Measurements from ENCODE around the gene VEZF1. TPM values are rescaled to one million over a fixed set of nuclear protein-coding genes. Genes with fewer than 3 reads are reported as not detected.

Gene VEZF1
- total RNA-seq, 2 donors from 2014 or later = 68.4 to 75.5 TPM

DNA sequence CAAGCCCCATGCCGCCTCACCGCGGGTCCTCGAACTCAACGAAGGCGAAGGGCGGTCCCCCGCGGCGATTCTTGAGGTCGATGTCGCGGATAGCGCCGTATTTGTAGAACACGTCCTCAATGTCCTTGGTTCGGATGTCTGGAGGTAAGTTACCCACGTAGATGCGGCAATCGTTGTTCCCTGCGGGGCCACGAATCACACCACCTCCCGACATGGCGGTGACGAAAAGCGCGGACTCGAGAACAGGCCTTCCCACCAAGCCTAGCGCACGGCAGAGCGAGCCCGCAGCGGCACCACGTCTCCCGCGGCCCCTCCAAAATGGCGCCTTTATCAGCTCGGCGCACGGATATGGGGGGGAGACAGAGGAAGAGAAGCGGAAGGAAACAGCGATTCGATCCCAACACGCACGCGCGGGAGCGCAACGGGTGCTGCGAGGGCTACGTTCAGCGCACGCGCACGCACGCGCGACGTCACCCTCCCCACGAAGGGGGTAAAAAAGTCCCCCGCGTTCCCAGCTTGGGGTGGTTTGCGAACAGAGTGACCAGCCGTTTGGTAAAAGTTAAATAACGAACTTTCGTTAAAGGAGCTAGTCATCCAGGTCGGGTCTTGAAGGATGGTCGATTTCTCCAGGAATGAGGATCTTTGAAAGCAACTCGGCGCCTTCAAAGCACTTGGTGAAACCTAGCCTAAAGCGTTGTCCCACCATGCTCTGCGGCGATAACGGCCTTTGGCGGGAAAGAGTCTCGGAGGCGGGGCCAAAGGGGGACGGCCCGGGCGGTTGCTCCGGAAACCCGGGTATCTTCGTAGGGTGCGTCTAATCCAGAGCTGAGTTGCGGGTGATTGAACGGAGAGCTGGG, 19.1 kb upstream of the VEZF1 start, which contains the start of gene SRSF1:
Gene SRSF1 (minus strand): TSS at position 323 of the 857 bp plus-strand sequence. CDS start 109 bp downstream, at position 214.
- Histone ChIP-seq H3K36me3 (peaks cover 34% of the 10 kb centered on the region), H3K4me1 (ENCODE audit: control insufficient read depth in 1 of 2, low read depth in 2 of 2) (peaks cover 10 to 41% of the 10 kb centered on the region in 2 donors), H3K27me3 (replicated peaks; ENCODE audit: insufficient read depth) (no peaks in the 10 kb centered on the region), H3K27ac (peak within 1 kb of the TSS; percentile 96 to 100), H3K4me3 (peak within 1 kb of the TSS; percentile 92), H3K9me3 (no peaks in the 10 kb centered on the region)
- no peak for TF ChIP-seq CTCF (IDR thresholded peaks at IDR 0.05)
- peak; percentile 84 for DNase-seq (ENCODE audit: low spot score)
- peak; percentile 96 for ATAC-seq (ENCODE audit: insufficient number of reproducible peaks, low FRiP score, low read depth)

- peak; percentile 55 for DNase-seq (ENCODE audit: low spot score)
- Histone ChIP-seq H3K36me3 (peaks cover 34% of the 10 kb centered on the region), H3K4me3 (peak overlapping the region; percentile 92), H3K27ac (peak overlapping the region; percentile 96 to 100), H3K9me3 (no peaks in the 10 kb centered on the region), H3K27me3 (replicated peaks; ENCODE audit: insufficient read depth) (no peaks in the 10 kb centered on the region), H3K4me1 (ENCODE audit: control insufficient read depth in 1 of 2, low read depth in 2 of 2) (peaks cover 10 to 45% of the 10 kb centered on the region in 2 donors)
- ATAC-seq (ENCODE audit: insufficient number of reproducible peaks, low FRiP score, low read depth) = peak; percentile 46
- TF ChIP-seq CTCF (IDR thresholded peaks at IDR 0.05) = no peak
Observed at GRCh38 chr17:58006560-58006923, 18.5 kb upstream of the VEZF1 start.

GRCh38 chr17:58005728-58006559, 17.9 kb upstream of the VEZF1 start:
- Histone ChIP-seq H3K9me3 (no peaks in the 10 kb centered on the region), H3K4me1 (ENCODE audit: control insufficient read depth in 1 of 2, low read depth in 2 of 2) (peaks cover 10 to 45% of the 10 kb centered on the region in 2 donors), H3K27ac (peak overlapping the region; percentile 96 to 100), H3K4me3 (peak overlapping the region; percentile 92), H3K36me3 (peaks cover 34% of the 10 kb centered on the region), H3K27me3 (replicated peaks; ENCODE audit: insufficient read depth) (no peaks in the 10 kb centered on the region)
- ATAC-seq (ENCODE audit: insufficient number of reproducible peaks, low FRiP score, low read depth) = no peak
- no peak for DNase-seq (ENCODE audit: low spot score)
- TF ChIP-seq CTCF (IDR thresholded peaks at IDR 0.05) = no peak

- no peaks in the 10 kb centered on the region for H3K9me3 ChIP-seq
- peaks cover 34% of the 10 kb centered on the region for H3K36me3 ChIP-seq
- H3K27ac ChIP-seq = peak overlapping the region in 1 of 2 donors; percentile 8
- ATAC-seq (ENCODE audit: insufficient number of reproducible peaks, low FRiP score, low read depth) (no peak), DNase-seq (ENCODE audit: low spot score) (no peak)
- peaks cover 10 to 45% of the 10 kb centered on the region in 2 donors for H3K4me1 ChIP-seq (ENCODE audit: control insufficient read depth in 1 of 2, low read depth in 2 of 2)
- H3K27me3 ChIP-seq (replicated peaks; ENCODE audit: insufficient read depth) = no peaks in the 10 kb centered on the region
- TF ChIP-seq CTCF (IDR thresholded peaks at IDR 0.05) = no peak
- peak overlapping the region; percentile 92 for H3K4me3 ChIP-seq
Observed at GRCh38 chr17:58005031-58005727, 17.1 kb upstream of the VEZF1 start.

All from thoracic aorta (tissue), 2 donors.